K562 (cell line): Measurements from ENCODE around the gene KIF3A.

Source experiments
- CHD1 ChIP-seq: fragments of 200-600 bp; sonication (generic); IDR thresholded peaks from one replicate; pipeline ENCODE4 v1.6.1; 2012; ENCODE audit warnings: mild to moderate bottlenecking, moderate library complexity, low read length, inconsistent platforms
- CTCF ChIP-seq, 3 experiments: IDR thresholded peaks in 2 of 3; conservative IDR thresholded peaks in 1 of 3; 2 replicates each; pipeline ENCODE4 v1.5.1; 2011 to 2012; ENCODE audit warnings: low read length in 3 of 3, mild to moderate bottlenecking in 3 of 3, control low read depth in 2 of 3, improper control_type of control experiment in 1 of 3, inconsistent platforms in 1 of 3, low read depth in 1 of 3, mixed read lengths in 1 of 3, moderate library complexity in 1 of 3; ENCODE audit not compliant: insufficient read depth in 2 of 3
- EZH2 ChIP-seq: IDR thresholded peaks from 2 replicates; pipeline ENCODE4 v1.6.1; 2012; ENCODE audit warnings: low read depth, mild to moderate bottlenecking, inconsistent platforms, low read length, borderline replicate concordance
- HDAC6 ChIP-seq: IDR thresholded peaks from 2 replicates; pipeline ENCODE4 v1.6.1; 2012; ENCODE audit warnings: low read depth, mild to moderate bottlenecking, control low read depth, inconsistent platforms, low read length, moderate library complexity
- LEF1 ChIP-seq: fragments of 450-650 bp; IDR thresholded peaks from 2 replicates; pipeline ENCODE4 v1.6.1; 2016; ENCODE audit warnings: mild to moderate bottlenecking
- POLR3A ChIP-seq: IDR thresholded peaks from 2 replicates; pipeline ENCODE4 v1.6.1; 2011; ENCODE audit warnings: borderline replicate concordance, mild to moderate bottlenecking, moderate library complexity; ENCODE audit not compliant: insufficient read length, insufficient read depth; ENCODE audit errors: extremely low read depth
- SNIP1 ChIP-seq: fragments of 450-650 bp; IDR thresholded peaks from 2 replicates; pipeline ENCODE4 v1.7.1; 2017; ENCODE audit warnings: low read depth, mild to moderate bottlenecking
- TEAD4 ChIP-seq, 2 experiments: sonication (generic) in 1 of 2; formaldehyde crosslinking in 1 of 2; IDR thresholded peaks; 2 replicates each; pipeline versions ENCODE4 v1.6.1 to v1.8.0; 2012 to 2022; ENCODE audit warnings: borderline replicate concordance in 1 of 2, inconsistent platforms in 1 of 2, low read length in 1 of 2, mild to moderate bottlenecking in 1 of 2, missing genetic modification reagents in 1 of 2
- ZNF12 ChIP-seq: sonication (generic); formaldehyde crosslinking; IDR thresholded peaks from 2 replicates; pipeline ENCODE4 v1.4.0; 2020; ENCODE audit warnings: mild to moderate bottlenecking, missing genetic modification reagents
- ZSCAN29 ChIP-seq: fragments of 450-650 bp; IDR thresholded peaks from 2 replicates; pipeline ENCODE4 v1.6.1; 2017

GRCh38 chr5:132764671-132765238 lies 27.4 kb upstream of the KIF3A start:
- TF ChIP-seq CTCF (IDR thresholded peaks at IDR 0.05 in 2 of 3, conservative IDR thresholded peaks at IDR 0.05 in 1 of 3; ENCODE audit: insufficient read depth in 2 of 3, low read depth in 1 of 3, low read length in 3 of 3) (no peak), CHD1 (no peak), POLR3A (no peak), HDAC6 (no peak), EZH2 (no peak), LEF1 (no peak), ZSCAN29 (no peak), TEAD4 (IDR thresholded peaks at IDR 0.05; ENCODE audit: low read length) (no peak), TEAD4 (CRISPR knock-in tag; IDR thresholded peaks at IDR 0.05; ENCODE audit: borderline replicate concordance) (no peak), ZNF12 (CRISPR knock-in tag) (no peak), SNIP1 (no peak)
